Stimulated activated CD8-positive, alpha-beta memory T cell treated with anti-CD3 and anti-CD28 coated beads, Interleukin-7, amount 100 ng/mL, for 4 hours (primary cell): ENCODE measurements around the gene FADS1.

Experiments
- DNase-seq, 2 donors: peaks; one replicate each; pipeline ENCODE4 v3.0.0-alpha.2; 2020; ENCODE audit warnings: low read depth in 2 of 2

FADS1 gene

DNA sequence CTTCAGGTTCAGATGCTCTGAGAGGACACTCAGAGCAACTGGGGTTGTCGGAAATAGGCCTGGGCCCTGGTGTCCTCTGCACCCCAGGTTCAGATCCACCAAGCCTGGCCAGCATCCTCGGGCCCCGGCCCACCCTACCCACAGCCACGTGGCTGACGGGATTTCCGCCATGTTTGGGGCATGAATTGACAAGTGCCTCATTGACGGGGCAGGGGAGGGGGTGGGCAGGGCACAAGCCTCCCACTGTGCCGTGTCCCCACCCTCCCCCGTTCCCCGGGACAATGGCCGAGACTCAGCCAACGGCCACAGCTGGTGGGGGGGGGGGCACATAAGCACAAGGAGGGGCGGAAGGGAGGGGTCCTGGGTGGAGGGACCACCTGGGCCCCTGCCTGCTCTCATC, 55.9 kb downstream of the FADS1 start:
- no peak for DNase-seq

- DNase-seq = no peak
These were observed 59.5 kb downstream of the FADS1 start for GRCh38 chr11:61757213-61757862.

GRCh38 chr11:61756452-61757212, 60.2 kb downstream of the FADS1 start:
- peak in 1 of 2 donors; percentile 51 for DNase-seq

- DNase-seq = no peak
These were observed 60.7 kb downstream of the FADS1 start for GRCh38 chr11:61756147-61756451.

DNA sequence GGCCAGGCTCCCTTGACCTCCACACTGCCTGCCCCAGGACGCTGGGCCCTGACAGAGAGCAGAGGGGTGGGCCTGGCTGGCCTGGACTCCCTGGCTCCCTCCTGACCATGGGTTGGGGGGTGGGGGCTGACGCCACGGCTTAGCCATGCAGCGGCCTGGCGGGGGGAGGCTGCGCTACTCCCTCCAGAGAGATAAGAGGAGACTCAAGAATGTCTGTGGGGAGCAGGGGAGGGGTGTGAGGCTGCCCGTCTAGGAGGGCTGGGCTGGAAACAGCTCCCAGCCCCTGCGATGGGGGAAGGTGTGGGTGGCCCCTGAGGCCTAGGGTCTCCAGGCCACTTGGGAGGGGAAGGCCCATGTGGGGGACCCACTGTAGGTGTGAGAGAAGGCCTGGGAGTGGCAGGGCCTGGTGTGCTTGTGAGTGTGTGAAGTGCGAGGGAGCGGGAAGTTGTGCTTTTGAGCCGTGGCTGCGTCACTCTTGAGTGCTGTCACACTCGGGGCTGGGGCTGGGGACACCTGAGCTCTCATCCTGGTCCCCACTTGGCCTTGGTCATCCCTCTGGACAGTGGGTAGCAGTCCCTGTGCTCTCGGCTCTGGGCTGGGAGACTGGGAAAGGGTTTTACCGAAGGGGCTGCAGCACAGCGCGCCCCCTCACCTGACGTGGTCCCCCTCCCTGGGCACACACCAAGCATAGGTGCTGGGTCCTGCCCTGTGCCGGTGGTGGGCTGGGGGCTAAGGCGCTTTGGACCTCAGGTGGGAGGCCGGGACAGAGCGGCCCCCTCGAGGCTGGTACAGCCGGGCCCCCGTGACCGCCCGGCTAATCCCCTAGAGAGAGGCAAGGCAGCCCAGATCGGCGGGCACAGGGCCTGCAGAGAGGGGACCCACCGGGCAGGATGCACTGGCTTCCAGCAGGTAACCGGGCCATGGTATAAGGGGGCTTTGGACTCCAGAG, 62.0 kb downstream of the FADS1 start:
- DNase-seq = no peak

DNA sequence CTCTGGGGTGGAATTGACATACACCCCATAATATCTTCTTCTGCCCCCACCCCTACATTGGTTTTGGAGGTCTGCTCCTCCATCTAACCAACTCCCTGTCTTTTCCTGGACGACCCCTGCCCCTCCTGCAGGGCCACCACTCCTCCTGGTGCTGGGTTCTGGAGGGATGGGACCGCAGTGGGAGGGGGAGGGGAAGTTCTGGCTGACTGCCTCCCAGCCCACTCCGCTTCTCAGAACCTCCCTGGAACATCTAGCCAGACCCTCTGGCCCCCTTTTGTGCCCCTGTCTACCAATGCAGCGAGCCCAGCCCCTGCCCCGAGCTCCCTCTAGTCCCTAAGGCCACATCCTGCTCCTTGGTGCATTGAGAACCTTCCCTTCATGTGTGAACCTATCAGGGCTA, 63.1 kb downstream of the FADS1 start:
- no peak for DNase-seq

DNA sequence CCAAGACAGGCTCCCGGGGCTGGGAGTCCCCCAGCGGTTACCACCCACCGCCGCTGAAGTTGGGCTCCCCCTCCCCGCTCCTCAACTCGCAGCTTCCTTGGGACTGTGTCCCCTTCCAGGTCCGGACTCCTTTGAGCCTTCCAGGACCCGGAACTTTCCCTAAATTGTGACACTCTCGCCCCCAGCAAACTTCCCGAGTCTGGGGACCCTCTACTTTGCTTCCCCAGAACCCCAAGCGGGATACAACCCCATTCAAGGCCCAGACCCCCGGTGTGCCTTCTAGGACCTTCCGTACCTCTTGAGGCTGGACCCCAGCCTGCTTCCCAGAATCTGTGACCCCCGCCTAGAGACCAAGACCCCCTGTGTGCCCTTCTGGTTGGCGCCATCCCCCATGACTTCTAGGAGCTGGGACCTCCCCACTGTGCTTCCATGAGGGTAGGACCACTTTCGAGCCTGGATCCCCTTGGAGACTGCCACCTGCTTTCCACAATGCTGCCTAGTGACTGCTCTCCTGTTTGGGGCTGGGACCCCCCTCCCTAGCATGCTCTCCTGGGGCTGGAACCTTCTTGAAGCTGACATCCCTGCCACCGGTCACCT, 63.8 kb downstream of the FADS1 start:
- no peak for DNase-seq

- peak in 1 of 2 donors; percentile 43 for DNase-seq
These were observed 64.5 kb downstream of the FADS1 start, which contains the start of gene MYRF for GRCh38 chr11:61752117-61752924. Gene MYRF, plus strand, starts transcription at chr11:61752636. Its CDS starts 109 bp downstream, at chr11:61752745.

- DNase-seq = no peak
These were observed 65.4 kb downstream of the FADS1 start for GRCh38 chr11:61751384-61751783.

DNA sequence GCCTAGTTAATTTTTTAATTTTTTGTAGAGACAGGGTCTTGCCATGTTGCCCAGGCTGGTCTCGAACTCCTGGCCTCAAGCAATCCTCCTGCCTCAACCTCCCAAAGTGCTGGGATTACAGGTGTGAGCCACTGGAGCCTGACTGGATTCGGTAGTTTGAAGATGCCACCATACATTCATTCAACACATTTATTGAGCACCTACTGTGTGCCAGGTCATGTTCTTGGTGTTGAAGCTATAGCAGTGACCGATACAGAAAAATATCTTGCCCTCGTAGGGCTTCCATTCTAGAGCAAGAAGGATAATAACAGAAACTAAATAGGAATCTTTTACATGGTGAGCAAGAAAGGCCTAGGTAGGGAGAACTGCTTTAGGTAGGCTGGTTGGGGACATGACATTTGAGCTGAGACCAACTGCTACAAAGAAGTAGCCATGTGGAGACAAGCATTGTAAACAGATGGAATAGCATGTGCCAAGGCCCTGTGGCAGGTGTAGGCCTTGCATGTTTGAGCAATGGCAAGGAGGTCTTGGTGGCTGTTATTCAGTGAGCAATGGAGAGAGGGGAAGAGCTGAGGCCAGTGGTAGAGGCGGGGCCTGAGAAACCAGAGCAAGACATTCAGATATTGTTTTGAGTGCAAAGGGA, 66.1 kb downstream of the FADS1 start:
- no peak for DNase-seq
